ENCODE data around the gene SERTM1.

- no peak for TF ChIP-seq CTCF (conservative IDR thresholded peaks at IDR 0.05; ENCODE audit: low read depth, low read length)
- no peak for TF ChIP-seq MXI1 (IDR thresholded peaks at IDR 0.05; ENCODE audit: borderline replicate concordance, low read depth, low read length)
- TF ChIP-seq RAD21 (IDR thresholded peaks at IDR 0.05; ENCODE audit: low read length), result no peak
- TF ChIP-seq POLR2A (IDR thresholded peaks at IDR 0.05; ENCODE audit: low read depth, low read length), result no peak
- TF ChIP-seq BHLHE40 (IDR thresholded peaks at IDR 0.05; ENCODE audit: low read depth, low read length), result no peak
- TF ChIP-seq MAFK (IDR thresholded peaks at IDR 0.05; ENCODE audit: low read depth, low read length), result no peak
- TF ChIP-seq RCOR1 (IDR thresholded peaks at IDR 0.05; ENCODE audit: insufficient replicate concordance, low read length), result no peak
- TF ChIP-seq SMC3 (IDR thresholded peaks at IDR 0.05; ENCODE audit: low read depth, low read length), result no peak
- no peak for TF ChIP-seq RFX5 (IDR thresholded peaks at IDR 0.05; ENCODE audit: low read depth, low read length)
- no peak for TF ChIP-seq USF2 (IDR thresholded peaks at IDR 0.05; ENCODE audit: low read depth, low read length)
- TF ChIP-seq ELK1 (IDR thresholded peaks at IDR 0.05; ENCODE audit: borderline replicate concordance, low read depth, low read length), result no peak
These were observed 38.5 kb downstream of the SERTM1 start for GRCh38 chr13:36712290-36712689.

All from IMR-90 (cell line).